ENCODE measurements around the gene SPECC1. TPM values are rescaled to one million over a fixed set of nuclear protein-coding genes. Genes with fewer than 3 reads are reported as not detected.
"Not testable (repeated sequence)": the region's sequence is repeated elsewhere in the genome, so short reads cannot be mapped to it uniquely, and the experiment has no call there.

SPECC1 gene
- total RNA-seq, 2 experiments from 2014 or later, result 9.6 to 10.3 TPM

DNA sequence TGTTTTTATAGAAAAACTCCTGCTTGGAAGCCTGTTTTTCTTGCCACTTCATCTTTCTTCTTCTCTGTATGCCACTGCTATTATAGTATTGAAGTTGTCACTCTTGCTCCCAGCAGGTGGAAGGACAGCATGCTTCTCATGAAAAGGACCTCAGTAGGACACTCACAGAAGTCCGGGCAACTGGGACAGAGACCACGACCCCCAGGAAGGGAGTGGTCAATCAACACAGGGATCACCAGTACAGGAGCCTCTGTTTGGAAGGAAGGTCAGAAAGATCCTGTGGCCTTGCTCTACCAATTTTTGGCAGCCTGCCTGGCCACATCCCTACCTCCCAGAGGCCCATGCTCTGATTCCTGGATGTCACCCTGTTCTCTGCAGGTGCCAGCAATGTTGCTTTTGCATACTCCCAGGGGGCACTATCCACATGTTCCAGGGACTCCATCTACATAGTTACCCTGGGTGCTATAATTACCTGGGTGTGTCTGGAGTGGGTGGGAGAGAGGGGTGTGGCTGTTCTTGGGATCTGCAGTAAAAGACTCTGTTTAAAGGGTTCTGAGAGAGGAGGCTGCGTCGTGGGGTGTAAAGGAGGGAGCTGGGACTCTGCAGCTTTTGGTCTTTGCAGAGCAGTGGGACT is 17.8 kb upstream of the SPECC1 start:
- H3K27ac Mint-ChIP-seq, result no peak overlapping the region
- CTCF ChIA-PET, result interaction anchor here (1.1 to 4.4 kb wide), 4 partner anchors 19 to 235 kb away, joined by 4 to 21 read pairs (median 4); no protein-coding TSS in a partner anchor

DNA sequence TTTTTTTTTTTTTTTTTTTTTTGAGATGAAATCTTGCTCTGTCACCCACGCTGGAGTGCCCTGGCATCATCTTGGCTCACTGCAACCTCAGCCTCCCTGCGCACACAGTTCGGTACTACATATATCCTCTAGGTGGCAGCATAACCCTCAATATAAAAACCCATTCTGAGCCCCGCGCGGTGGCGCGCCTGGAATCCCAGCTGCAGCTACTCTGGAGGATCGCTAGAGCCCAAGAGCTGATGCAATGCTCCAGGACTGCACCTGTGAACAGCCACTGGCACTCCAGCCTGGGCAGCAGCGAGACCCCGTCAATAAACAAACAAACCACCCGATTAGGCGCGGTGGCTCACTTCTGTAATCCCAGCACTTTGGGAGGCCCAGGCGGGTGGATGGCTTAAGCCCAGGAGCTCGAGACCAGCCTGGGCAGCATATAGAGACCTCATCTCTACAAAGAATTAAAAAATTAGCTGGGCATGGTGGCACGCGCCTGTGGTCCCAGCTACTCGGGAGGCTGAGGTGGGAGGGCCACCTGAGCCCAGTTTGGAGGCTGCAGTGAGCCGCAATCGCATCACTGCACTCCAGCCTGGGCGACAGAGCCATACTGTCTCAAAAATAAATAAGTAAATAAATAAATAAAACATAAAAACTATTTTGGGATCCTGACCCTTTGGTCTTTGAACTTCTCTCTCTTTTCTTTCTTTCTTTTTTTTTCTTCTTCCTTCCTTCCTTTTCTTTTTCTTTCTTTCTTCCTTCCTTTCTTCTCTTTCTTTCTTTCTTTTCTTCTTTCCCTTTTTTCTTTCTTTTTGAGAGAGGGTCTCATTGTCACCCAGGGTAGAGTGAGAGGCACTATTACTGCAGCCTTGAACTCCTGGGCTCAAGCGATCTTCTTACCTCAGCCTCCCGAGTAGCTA is 16.1 kb upstream of the SPECC1 start:
- no peak overlapping the region for H3K4me3 Mint-ChIP-seq

More for the DNA sequence above, 17.8 kb upstream of the SPECC1 start:
- no peak overlapping the region for H3K4me3 Mint-ChIP-seq
- no peaks in the 10 kb centered on the region for H3K9me3 Mint-ChIP-seq
- H3K27me3 Mint-ChIP-seq, result peaks cover 2% of the 10 kb centered on the region
- DNase-seq, result no peak
- peaks cover 6% of the 10 kb centered on the region for H3K4me1 Mint-ChIP-seq
- H3K36me3 Mint-ChIP-seq (ENCODE audit: low read depth), result no peaks in the 10 kb centered on the region
- POLR2A ChIA-PET, result no interaction called here

DNA sequence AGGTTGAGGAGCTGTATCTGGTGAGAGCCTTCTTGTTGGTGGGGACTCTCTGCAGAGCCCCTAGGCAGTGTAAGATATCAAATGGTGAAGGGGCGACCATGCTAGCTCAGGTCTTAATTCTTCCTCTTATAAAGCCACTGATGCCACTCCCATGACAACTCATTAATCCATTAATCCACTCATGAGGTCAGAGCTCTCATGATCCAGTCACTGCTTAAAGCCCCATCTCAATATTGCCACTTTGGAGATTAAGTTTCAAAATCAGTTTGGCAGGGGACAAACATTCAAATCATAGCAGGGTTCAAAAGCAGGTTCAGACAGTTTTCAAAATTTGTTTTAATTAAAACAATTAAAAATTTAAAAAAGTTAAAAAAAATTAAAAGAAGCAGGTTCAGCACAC is 13.1 kb upstream of the SPECC1 start:
- ChIA-PET POLR2A (interaction anchor here (0.9 to 1.6 kb wide), 2 partner anchors 13 to 19 kb away, joined by 3 to 4 read pairs; partner anchors contain the start of genes AKAP10 and SPECC1), CTCF (interaction anchor here (0.6 to 0.7 kb wide), 2 partner anchors 20 to 291 kb away, joined by 3 to 4 read pairs; no protein-coding TSS in a partner anchor)
- Mint-ChIP-seq H3K4me3 (no peak overlapping the region), H3K27ac (no peak overlapping the region), H3K27me3 (peaks cover 10% of the 10 kb centered on the region), H3K4me1 (peaks cover 6% of the 10 kb centered on the region), H3K36me3 (ENCODE audit: low read depth) (no peaks in the 10 kb centered on the region), H3K9me3 (no peaks in the 10 kb centered on the region)
- DNase-seq, result no peak

More for the DNA sequence above, 16.1 kb upstream of the SPECC1 start:
- Mint-ChIP-seq H3K4me1 (peaks cover 6% of the 10 kb centered on the region), H3K27ac (no peak overlapping the region), H3K36me3 (ENCODE audit: low read depth) (no peaks in the 10 kb centered on the region), H3K9me3 (no peaks in the 10 kb centered on the region), H3K27me3 (peaks cover 2% of the 10 kb centered on the region)
- POLR2A ChIA-PET, result interaction anchor here (0.8 to 1.8 kb wide), 2 partner anchors 15 to 123 kb away, joined by 3 to 6 read pairs; partner anchors contain the start of gene AKAP10
- peak; percentile 76 for DNase-seq
- CTCF ChIA-PET, result interaction anchor here (0.6 to 4.4 kb wide), 29 partner anchors 8 to 1196 kb away, joined by 3 to 35 read pairs (median 4); partner anchors contain the start of genes AKAP10 and SPECC1

DNA sequence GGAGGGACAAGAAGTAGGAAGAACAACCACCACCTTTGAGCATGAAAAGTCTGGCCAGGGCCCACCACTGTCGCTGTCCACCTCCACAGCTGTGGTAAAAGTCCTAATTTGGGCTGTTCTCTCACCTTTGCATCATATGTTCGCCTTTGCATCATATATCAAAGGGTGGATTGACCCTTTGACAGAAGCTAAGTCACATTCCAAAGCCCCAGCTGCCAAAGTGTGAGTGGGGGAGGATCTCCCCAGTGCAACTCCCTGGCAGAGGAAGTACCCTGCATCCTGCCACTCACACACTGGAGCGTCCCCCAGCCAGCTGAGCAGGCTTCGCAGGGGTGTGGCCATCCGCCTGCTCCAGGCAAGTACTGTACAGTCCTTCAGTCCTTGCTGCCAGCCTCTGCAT is 12.7 kb upstream of the SPECC1 start:
- Mint-ChIP-seq H3K36me3 (ENCODE audit: low read depth) (no peaks in the 10 kb centered on the region), H3K9me3 (no peaks in the 10 kb centered on the region), H3K27me3 (peaks cover 10% of the 10 kb centered on the region), H3K27ac (no peak overlapping the region), H3K4me3 (no peak overlapping the region), H3K4me1 (peaks cover 6% of the 10 kb centered on the region)
- no peak for DNase-seq
- POLR2A ChIA-PET, result interaction anchor here (0.9 to 1.6 kb wide), 2 partner anchors 12 to 19 kb away, joined by 3 to 4 read pairs; partner anchors contain the start of genes AKAP10 and SPECC1
- CTCF ChIA-PET, result interaction anchor here (0.7 to 0.9 kb wide), 2 partner anchors 12 to 14 kb away, joined by 3 to 7 read pairs; no protein-coding TSS in a partner anchor

DNA sequence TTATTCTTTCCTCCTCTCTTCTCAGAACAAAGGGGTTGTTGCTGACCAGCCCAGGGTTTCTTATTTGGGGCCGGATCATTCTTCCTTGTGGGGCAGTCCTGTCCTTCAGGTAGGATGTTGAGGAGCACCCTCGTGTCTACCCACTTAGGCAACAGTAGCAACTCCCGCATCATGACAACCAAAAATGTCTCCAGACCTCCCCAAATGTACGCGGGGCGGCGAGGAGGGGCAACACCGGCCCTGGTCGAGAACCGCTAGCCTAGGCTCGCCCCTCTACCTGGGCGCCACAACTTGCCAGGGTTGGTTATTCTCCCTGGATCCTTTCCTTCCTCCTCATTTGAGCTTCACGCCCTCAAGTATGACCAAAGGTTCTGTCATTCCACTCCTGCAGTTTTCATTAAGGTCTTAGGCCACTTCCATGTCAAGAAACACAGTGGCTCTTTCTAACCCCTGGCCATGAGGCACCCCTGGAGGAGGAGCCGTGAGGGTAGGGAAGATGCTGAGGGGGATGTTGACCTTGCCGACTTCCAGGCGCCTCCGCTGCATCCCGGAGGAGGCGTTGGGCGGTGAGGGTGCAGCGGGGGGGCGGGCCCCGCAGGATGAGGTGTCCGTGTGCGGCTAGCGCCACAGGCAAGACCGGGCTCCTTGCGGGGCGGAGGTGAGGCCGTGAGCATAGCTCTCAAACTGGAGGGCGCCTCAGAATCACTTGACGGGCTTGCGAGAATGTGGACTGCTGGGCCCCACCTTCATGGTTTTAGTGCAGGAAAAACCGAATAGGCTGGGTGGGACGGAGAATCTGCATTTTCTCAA is 712 bp upstream of the SPECC1 start:
- Mint-ChIP-seq H3K36me3 (ENCODE audit: low read depth) (no peaks in the 10 kb centered on the region), H3K27me3 (peaks cover 45% of the 10 kb centered on the region), H3K9me3 (no peaks in the 10 kb centered on the region), H3K4me1 (peaks cover 14% of the 10 kb centered on the region), H3K4me3 (peak overlapping the region; percentile 86), H3K27ac (no peak overlapping the region)
- ChIA-PET POLR2A (interaction anchor here (1.0 to 3.0 kb wide), 3 partner anchors 12 to 31 kb away, joined by 3 to 18 read pairs (median 3); partner anchors contain the start of gene AKAP10), CTCF (interaction anchor here (0.5 to 3.5 kb wide), 11 partner anchors 8 to 428 kb away, joined by 3 to 20 read pairs (median 4); no protein-coding TSS in a partner anchor)
- DNase-seq, result peak; percentile 29

DNA sequence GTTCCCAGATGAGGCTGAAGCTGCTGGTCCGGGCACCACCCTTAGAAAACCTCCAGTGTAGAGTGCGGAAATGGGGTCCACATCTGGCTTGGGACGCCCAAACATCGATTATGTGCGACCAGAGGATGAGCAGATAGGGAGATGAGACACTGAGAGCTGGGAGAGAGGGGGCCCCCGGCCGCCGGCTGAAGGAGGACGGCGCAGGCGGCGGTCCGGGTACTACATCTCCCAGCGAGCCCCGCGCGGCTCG is 182 bp upstream of the SPECC1 start:
- ChIA-PET CTCF (interaction anchor here (0.5 to 3.5 kb wide), 11 partner anchors 8 to 428 kb away, joined by 3 to 20 read pairs (median 4); no protein-coding TSS in a partner anchor), POLR2A (interaction anchor here (1.0 to 3.0 kb wide), 3 partner anchors 13 to 31 kb away, joined by 3 to 18 read pairs (median 3); partner anchors contain the start of gene AKAP10)
- peaks cover 45% of the 10 kb centered on the region for H3K27me3 Mint-ChIP-seq
- H3K36me3 Mint-ChIP-seq (ENCODE audit: low read depth), result no peaks in the 10 kb centered on the region
- H3K4me3 Mint-ChIP-seq, result peak overlapping the region; percentile 86
- no peak for DNase-seq
- no peaks in the 10 kb centered on the region for H3K9me3 Mint-ChIP-seq
- no peak overlapping the region for H3K27ac Mint-ChIP-seq
- H3K4me1 Mint-ChIP-seq, result peaks cover 14% of the 10 kb centered on the region

DNA sequence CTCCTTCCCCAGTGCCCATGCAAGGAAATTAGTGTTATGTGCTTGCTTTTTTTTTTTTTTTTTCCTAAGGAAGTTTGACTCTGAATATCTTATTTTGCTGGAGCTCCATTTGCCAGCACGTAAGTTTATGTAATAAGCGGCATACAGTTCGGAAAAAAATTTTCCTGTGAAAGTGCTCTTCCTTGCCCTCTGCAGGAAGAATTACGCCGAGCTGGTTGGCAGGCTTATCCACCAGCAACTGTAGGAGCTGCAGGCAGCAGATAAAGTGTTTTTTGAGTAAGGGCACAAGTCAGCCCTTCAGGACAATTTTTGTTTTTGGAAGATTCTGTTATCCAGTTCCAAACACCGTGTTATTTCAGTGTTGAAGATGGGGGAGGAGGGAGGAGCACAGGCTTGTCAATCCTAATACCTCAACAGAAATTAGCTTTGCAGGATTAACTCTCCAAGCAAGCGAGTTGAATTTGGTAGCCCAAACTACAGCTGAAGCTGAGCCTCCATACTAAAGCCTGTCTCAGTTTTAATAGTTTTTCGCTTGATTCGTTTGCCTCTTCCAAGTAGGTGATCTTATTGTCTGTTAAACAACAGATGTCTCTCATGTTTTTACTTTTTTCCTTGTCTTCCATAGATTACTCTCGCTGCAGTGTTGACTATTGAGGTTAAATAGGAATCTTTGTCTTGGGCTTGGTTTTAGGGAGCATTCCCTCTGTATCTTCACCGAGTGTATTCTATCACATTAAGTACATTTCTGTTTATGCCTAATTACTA is 1.1 kb downstream of the SPECC1 start:
- Mint-ChIP-seq H3K36me3 (ENCODE audit: low read depth) (no peaks in the 10 kb centered on the region), H3K4me1 (peaks cover 14% of the 10 kb centered on the region), H3K27ac (no peak overlapping the region), H3K4me3 (peak overlapping the region; percentile 64), H3K27me3 (peaks cover 44% of the 10 kb centered on the region), H3K9me3 (no peaks in the 10 kb centered on the region)
- CTCF ChIA-PET, result interaction anchor here (0.5 to 2.1 kb wide), 15 partner anchors 9 to 365 kb away, joined by 3 to 21 read pairs (median 4); partner anchors contain the start of gene AKAP10
- POLR2A ChIA-PET, result interaction anchor here (3.0 kb wide), 1 partner anchor 32 kb away, joined by 18 read pairs; the partner anchor contains the start of gene AKAP10
- DNase-seq, result no peak

DNA sequence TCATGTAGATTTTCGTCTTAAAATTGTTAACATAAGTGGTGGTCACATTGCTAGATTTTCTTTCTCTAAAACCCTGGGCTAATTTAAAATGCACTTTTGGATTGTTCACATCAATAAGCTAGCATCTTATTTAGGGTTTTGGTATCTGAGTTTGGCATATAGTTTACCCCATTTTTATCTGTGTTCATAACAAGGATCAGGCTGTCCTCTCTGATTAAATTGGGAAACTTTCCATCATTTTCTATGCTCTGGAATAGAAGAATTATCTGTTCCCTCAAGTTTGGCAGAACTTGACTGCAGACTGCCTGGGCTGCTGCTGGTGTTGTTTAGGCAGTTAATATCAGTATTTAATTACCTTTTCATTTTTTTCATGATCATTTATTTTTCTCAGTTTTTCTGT is 1.8 kb downstream of the SPECC1 start:
- peaks cover 44% of the 10 kb centered on the region for H3K27me3 Mint-ChIP-seq
- peaks cover 14% of the 10 kb centered on the region for H3K4me1 Mint-ChIP-seq
- ChIA-PET CTCF (interaction anchor here (0.9 to 2.1 kb wide), 5 partner anchors 9 to 33 kb away, joined by 3 to 21 read pairs (median 5); partner anchors contain the start of gene AKAP10), POLR2A (interaction anchor here (3.0 kb wide), 1 partner anchor 33 kb away, joined by 18 read pairs; the partner anchor contains the start of gene AKAP10)
- H3K27ac Mint-ChIP-seq, result no peak overlapping the region
- H3K9me3 Mint-ChIP-seq, result no peaks in the 10 kb centered on the region
- H3K36me3 Mint-ChIP-seq (ENCODE audit: low read depth), result no peaks in the 10 kb centered on the region
- no peak overlapping the region for H3K4me3 Mint-ChIP-seq
- no peak for DNase-seq

DNA sequence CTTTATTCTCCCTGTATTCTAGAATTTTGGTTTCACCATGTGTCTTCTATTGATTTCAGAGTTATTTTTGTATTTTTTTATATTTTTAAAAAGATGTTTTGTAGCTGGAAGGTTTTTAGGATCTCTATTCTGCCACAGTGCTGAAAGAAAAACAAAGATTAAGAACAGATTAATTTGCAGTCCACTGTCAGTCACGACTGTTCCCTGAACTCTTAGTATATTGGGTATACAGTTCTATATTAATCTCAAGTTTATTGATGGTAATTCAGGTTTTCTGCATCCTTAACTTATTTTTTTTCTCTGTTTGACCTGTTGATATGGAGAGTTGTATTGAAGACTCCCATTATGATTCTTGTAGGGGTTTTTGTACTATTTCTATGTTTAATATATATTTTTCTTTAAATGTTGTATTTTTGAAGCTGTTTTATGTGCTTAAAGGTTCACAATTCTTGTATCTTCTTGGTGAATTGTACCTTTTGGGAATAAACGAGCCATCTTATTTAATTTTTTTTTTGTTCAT is 2.9 kb downstream of the SPECC1 start:
- H3K27me3 Mint-ChIP-seq, result peaks cover 34% of the 10 kb centered on the region
- CTCF ChIA-PET, result interaction anchor here (0.6 to 1.6 kb wide), 2 partner anchors 19 to 170 kb away, joined by 4 to 5 read pairs; no protein-coding TSS in a partner anchor

DNA sequence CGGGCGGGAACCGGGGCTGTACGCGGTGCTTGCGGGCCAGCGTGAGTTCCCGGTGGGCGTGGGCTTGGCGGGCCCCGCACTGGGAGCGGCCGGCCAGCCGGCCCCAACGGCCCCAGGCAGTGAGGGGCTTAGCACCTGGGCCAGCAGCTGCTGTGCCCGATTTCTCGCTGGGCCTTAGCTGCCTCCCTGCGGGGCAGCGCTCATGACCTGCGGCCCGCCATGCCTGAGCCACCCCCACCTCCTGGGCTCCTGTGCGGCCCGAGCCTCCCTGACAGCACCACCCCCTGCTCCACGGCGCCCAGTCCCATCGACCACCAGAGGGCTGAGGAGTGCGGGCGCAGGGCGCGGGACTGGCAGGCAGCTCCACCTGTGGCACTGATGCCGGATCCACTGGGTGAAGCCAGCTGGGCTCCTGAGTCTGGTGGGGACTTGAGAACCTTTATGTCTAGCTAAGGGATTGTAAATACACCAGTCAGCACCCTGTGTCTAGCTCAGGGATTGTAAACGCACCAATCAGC is 7.4 kb downstream of the SPECC1 start:
- CTCF ChIA-PET; H3K27ac Mint-ChIP-seq; H3K4me3 Mint-ChIP-seq; POLR2A ChIA-PET; H3K9me3 Mint-ChIP-seq; H3K36me3 Mint-ChIP-seq (ENCODE audit: low read depth); H3K4me1 Mint-ChIP-seq; DNase-seq: not testable (repeated sequence)
- H3K27me3 Mint-ChIP-seq, result peaks cover 12% of the 10 kb centered on the region

More for the DNA sequence above, 2.9 kb downstream of the SPECC1 start:
- POLR2A ChIA-PET, result no interaction called here
- peaks cover 14% of the 10 kb centered on the region for H3K4me1 Mint-ChIP-seq
- H3K27ac Mint-ChIP-seq, result no peak overlapping the region
- H3K9me3 Mint-ChIP-seq, result no peaks in the 10 kb centered on the region
- no peaks in the 10 kb centered on the region for H3K36me3 Mint-ChIP-seq (ENCODE audit: low read depth)
- no peak for DNase-seq
- no peak overlapping the region for H3K4me3 Mint-ChIP-seq

DNA sequence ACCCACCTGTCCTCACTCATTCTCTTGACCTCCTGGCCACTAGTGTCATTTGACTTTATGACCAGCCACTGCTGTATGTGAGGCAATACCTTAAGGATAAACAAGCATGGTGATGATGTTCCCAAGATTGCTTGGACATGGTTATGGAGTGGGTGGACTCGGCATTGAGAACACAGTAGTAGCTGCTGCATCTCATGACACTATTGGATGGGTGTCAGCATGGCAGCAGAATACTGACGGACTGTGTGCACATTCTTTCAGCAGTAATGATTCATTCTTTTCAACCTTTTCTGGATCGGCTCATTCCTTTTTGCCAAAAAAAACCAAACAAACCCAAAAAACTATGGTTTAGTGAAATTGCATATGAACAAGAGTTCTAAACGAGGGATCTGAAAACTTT is 13.5 kb downstream of the SPECC1 start:
- no peaks in the 10 kb centered on the region for H3K9me3 Mint-ChIP-seq
- no peaks in the 10 kb centered on the region for H3K4me1 Mint-ChIP-seq
- H3K4me3 Mint-ChIP-seq, result no peak overlapping the region
- ChIA-PET CTCF (no interaction called here), POLR2A (no interaction called here)
- DNase-seq, result no peak
- no peaks in the 10 kb centered on the region for H3K36me3 Mint-ChIP-seq (ENCODE audit: low read depth)
- no peak overlapping the region for H3K27ac Mint-ChIP-seq
- H3K27me3 Mint-ChIP-seq, result peaks cover 5% of the 10 kb centered on the region

Measured in activated CD4-positive, alpha-beta memory T cell treated with anti-CD3 and anti-CD28 coated beads, Interleukin-2, amount 10 ng/mL, durations not matched to agents 7 days and 5 days (primary cell).